Measurements from ENCODE around the gene KIF21B. TPM values are rescaled to one million over a fixed set of nuclear protein-coding genes. Genes with fewer than 3 reads are reported as not detected.

The KIF21B gene
- total and polyA plus RNA-seq, 2 of the 8 experiments (the other 6 are each of a cell fraction or from before 2014, with no cell fraction given), result 10.8 to 26.5 TPM

DNA sequence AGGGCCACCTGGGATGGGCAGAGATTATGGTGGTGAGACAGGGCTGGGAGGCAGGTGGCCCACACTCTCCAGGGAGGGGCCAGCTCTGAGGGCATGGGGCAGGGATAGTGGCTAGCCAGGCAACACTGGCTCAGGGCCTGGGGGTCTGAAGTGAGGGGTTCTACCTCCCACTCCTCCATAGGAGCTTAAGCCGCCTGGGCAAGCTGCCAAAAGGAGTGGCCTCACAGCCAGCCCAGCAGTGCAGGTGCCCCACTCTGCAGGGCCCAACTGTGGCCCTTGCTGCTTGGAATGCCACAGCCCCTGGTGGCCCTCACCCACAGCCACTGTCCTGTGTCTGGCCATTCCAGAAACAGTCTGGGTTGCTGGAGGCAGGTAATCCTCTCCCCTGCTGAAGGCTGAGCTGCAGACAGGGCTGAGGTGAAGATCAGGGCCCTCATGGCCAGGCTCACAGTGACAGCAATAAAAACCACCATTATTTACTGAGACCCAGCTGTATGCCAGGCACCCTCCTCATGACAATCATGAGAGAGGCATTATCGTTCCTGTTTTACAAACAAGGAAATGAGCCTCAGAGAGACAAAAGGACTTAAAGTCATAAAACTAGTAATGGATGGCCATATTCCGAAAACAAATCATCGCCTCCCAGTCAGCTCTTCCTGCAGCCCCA, 31.0 kb downstream of the KIF21B start (continued):
- TF ChIP-seq, protein P1, sequence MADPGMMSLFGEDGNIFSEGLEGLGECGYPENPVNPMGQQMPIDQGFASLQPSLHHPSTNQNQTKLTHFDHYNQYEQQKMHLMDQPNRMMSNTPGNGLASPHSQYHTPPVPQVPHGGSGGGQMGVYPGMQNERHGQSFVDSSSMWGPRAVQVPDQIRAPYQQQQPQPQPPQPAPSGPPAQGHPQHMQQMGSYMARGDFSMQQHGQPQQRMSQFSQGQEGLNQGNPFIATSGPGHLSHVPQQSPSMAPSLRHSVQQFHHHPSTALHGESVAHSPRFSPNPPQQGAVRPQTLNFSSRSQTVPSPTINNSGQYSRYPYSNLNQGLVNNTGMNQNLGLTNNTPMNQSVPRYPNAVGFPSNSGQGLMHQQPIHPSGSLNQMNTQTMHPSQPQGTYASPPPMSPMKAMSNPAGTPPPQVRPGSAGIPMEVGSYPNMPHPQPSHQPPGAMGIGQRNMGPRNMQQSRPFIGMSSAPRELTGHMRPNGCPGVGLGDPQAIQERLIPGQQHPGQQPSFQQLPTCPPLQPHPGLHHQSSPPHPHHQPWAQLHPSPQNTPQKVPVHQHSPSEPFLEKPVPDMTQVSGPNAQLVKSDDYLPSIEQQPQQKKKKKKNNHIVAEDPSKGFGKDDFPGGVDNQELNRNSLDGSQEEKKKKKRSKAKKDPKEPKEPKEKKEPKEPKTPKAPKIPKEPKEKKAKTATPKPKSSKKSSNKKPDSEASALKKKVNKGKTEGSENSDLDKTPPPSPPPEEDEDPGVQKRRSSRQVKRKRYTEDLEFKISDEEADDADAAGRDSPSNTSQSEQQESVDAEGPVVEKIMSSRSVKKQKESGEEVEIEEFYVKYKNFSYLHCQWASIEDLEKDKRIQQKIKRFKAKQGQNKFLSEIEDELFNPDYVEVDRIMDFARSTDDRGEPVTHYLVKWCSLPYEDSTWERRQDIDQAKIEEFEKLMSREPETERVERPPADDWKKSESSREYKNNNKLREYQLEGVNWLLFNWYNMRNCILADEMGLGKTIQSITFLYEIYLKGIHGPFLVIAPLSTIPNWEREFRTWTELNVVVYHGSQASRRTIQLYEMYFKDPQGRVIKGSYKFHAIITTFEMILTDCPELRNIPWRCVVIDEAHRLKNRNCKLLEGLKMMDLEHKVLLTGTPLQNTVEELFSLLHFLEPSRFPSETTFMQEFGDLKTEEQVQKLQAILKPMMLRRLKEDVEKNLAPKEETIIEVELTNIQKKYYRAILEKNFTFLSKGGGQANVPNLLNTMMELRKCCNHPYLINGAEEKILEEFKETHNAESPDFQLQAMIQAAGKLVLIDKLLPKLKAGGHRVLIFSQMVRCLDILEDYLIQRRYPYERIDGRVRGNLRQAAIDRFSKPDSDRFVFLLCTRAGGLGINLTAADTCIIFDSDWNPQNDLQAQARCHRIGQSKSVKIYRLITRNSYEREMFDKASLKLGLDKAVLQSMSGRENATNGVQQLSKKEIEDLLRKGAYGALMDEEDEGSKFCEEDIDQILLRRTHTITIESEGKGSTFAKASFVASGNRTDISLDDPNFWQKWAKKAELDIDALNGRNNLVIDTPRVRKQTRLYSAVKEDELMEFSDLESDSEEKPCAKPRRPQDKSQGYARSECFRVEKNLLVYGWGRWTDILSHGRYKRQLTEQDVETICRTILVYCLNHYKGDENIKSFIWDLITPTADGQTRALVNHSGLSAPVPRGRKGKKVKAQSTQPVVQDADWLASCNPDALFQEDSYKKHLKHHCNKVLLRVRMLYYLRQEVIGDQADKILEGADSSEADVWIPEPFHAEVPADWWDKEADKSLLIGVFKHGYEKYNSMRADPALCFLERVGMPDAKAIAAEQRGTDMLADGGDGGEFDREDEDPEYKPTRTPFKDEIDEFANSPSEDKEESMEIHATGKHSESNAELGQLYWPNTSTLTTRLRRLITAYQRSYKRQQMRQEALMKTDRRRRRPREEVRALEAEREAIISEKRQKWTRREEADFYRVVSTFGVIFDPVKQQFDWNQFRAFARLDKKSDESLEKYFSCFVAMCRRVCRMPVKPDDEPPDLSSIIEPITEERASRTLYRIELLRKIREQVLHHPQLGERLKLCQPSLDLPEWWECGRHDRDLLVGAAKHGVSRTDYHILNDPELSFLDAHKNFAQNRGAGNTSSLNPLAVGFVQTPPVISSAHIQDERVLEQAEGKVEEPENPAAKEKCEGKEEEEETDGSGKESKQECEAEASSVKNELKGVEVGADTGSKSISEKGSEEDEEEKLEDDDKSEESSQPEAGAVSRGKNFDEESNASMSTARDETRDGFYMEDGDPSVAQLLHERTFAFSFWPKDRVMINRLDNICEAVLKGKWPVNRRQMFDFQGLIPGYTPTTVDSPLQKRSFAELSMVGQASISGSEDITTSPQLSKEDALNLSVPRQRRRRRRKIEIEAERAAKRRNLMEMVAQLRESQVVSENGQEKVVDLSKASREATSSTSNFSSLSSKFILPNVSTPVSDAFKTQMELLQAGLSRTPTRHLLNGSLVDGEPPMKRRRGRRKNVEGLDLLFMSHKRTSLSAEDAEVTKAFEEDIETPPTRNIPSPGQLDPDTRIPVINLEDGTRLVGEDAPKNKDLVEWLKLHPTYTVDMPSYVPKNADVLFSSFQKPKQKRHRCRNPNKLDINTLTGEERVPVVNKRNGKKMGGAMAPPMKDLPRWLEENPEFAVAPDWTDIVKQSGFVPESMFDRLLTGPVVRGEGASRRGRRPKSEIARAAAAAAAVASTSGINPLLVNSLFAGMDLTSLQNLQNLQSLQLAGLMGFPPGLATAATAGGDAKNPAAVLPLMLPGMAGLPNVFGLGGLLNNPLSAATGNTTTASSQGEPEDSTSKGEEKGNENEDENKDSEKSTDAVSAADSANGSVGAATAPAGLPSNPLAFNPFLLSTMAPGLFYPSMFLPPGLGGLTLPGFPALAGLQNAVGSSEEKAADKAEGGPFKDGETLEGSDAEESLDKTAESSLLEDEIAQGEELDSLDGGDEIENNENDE (IDR thresholded peaks at IDR 0.05; ENCODE audit: insufficient replicate concordance, low read length), result no peak
- TF ChIP-seq SIN3A (conservative IDR thresholded peaks at IDR 0.05 in 1 of 2, IDR thresholded peaks at IDR 0.05 in 1 of 2; ENCODE audit: low read depth in 1 of 2, low read length in 2 of 2), result no peak
- TF ChIP-seq RXRA (IDR thresholded peaks at IDR 0.05; ENCODE audit: insufficient read depth, low read depth, low read length), result no peak
- TF ChIP-seq, protein P2, sequence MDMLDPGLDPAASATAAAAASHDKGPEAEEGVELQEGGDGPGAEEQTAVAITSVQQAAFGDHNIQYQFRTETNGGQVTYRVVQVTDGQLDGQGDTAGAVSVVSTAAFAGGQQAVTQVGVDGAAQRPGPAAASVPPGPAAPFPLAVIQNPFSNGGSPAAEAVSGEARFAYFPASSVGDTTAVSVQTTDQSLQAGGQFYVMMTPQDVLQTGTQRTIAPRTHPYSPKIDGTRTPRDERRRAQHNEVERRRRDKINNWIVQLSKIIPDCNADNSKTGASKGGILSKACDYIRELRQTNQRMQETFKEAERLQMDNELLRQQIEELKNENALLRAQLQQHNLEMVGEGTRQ (IDR thresholded peaks at IDR 0.05; ENCODE audit: low read length), result no peak
- no peak for TF ChIP-seq MAFK (IDR thresholded peaks at IDR 0.05; ENCODE audit: low read depth, low read length)
- no peak for TF ChIP-seq RAD21 (IDR thresholded peaks at IDR 0.05 in 1 of 2, conservative IDR thresholded peaks at IDR 0.05 in 1 of 2; ENCODE audit: low read depth in 2 of 2, low read length in 2 of 2)
- TF ChIP-seq PHF8 (conservative IDR thresholded peaks at IDR 0.05; ENCODE audit: low read depth, low read length), result no peak
- no peak for TF ChIP-seq CHD2 (IDR thresholded peaks at IDR 0.05; ENCODE audit: low read length)
- TF ChIP-seq POLR2AphosphoS5 (IDR thresholded peaks at IDR 0.05; ENCODE audit: low read depth, low read length), result no peak
